Measurements from ENCODE around the gene PITX1.

Gene PITX1

GRCh38 chr5:135054546-135054945 lies 20.5 kb upstream of the PITX1 start:
- TF ChIP-seq POLR2AphosphoS5 (IDR thresholded peaks at IDR 0.05; ENCODE audit: low read depth, low read length) (no peak), PAX5 (IDR thresholded peaks at IDR 0.05; ENCODE audit: insufficient read depth, low read length, severe bottlenecking) (no peak), TAF1 (IDR thresholded peaks at IDR 0.05; ENCODE audit: low read depth, low read length) (no peak), SPI1 (IDR thresholded peaks at IDR 0.05; ENCODE audit: low read depth, low read length) (no peak), POU2F2 (IDR thresholded peaks at IDR 0.05; ENCODE audit: low read depth, low read length) (no peak), POLR2A (IDR thresholded peaks at IDR 0.05; ENCODE audit: low read depth, low read length) (no peak)
- no peak for FAIRE-seq

GRCh38 chr5:135053989-135054388 lies 20.0 kb upstream of the PITX1 start:
- TF ChIP-seq SPI1 (IDR thresholded peaks at IDR 0.05; ENCODE audit: low read depth, low read length) (no peak), POU2F2 (IDR thresholded peaks at IDR 0.05; ENCODE audit: low read depth, low read length) (no peak), TAF1 (IDR thresholded peaks at IDR 0.05; ENCODE audit: low read depth, low read length) (no peak), POLR2AphosphoS5 (IDR thresholded peaks at IDR 0.05; ENCODE audit: low read depth, low read length) (no peak), PAX5 (IDR thresholded peaks at IDR 0.05; ENCODE audit: insufficient read depth, low read length, severe bottlenecking) (no peak), POLR2A (IDR thresholded peaks at IDR 0.05; ENCODE audit: low read depth, low read length) (no peak)
- FAIRE-seq (no peak), DNase-seq (ENCODE audit: insufficient read length, low spot score) (no peak)

More at GRCh38 chr5:135054546-135054945, 20.5 kb upstream of the PITX1 start:
- no peak for DNase-seq (ENCODE audit: insufficient read length, low spot score)

- peak; percentile 82; the same call in 1 of the 2 replicates for TF ChIP-seq POU2F2 (IDR thresholded peaks at IDR 0.05; ENCODE audit: low read depth, low read length)
- peak; percentile 90 for TF ChIP-seq SPI1 (IDR thresholded peaks at IDR 0.05; ENCODE audit: low read depth, low read length)
- no peak for TF ChIP-seq POLR2A (IDR thresholded peaks at IDR 0.05; ENCODE audit: low read depth, low read length)
- DNase-seq (ENCODE audit: insufficient read length, low spot score), result peak; percentile 71
- FAIRE-seq, result peak; percentile 72
Measured at GRCh38 chr5:135053278-135053677, 19.2 kb upstream of the PITX1 start.

GRCh38 chr5:135052511-135053145 lies 18.6 kb upstream of the PITX1 start:
- DNase-seq (ENCODE audit: insufficient read length, low spot score), result no peak
- TF ChIP-seq POLR2A (IDR thresholded peaks at IDR 0.05; ENCODE audit: low read depth, low read length), result no peak
- TF ChIP-seq TAF1 (IDR thresholded peaks at IDR 0.05; ENCODE audit: low read depth, low read length), result no peak
- no peak for TF ChIP-seq SPI1 (IDR thresholded peaks at IDR 0.05; ENCODE audit: low read depth, low read length)
- TF ChIP-seq PAX5 (IDR thresholded peaks at IDR 0.05; ENCODE audit: insufficient read depth, low read length, severe bottlenecking), result no peak
- TF ChIP-seq POLR2AphosphoS5 (IDR thresholded peaks at IDR 0.05; ENCODE audit: low read depth, low read length), result no peak
- TF ChIP-seq POU2F2 (IDR thresholded peaks at IDR 0.05; ENCODE audit: low read depth, low read length), result no peak
- no peak for FAIRE-seq

GRCh38 chr5:135051872-135052271 lies 17.8 kb upstream of the PITX1 start:
- FAIRE-seq (no peak), DNase-seq (ENCODE audit: insufficient read length, low spot score) (no peak)
- TF ChIP-seq PAX5 (IDR thresholded peaks at IDR 0.05; ENCODE audit: insufficient read depth, low read length, severe bottlenecking), result no peak
- no peak for TF ChIP-seq POLR2AphosphoS5 (IDR thresholded peaks at IDR 0.05; ENCODE audit: low read depth, low read length)
- no peak for TF ChIP-seq TAF1 (IDR thresholded peaks at IDR 0.05; ENCODE audit: low read depth, low read length)
- TF ChIP-seq POU2F2 (IDR thresholded peaks at IDR 0.05; ENCODE audit: low read depth, low read length), result no peak
- TF ChIP-seq SPI1 (IDR thresholded peaks at IDR 0.05; ENCODE audit: low read depth, low read length), result no peak
- TF ChIP-seq POLR2A (IDR thresholded peaks at IDR 0.05; ENCODE audit: low read depth, low read length), result no peak

GRCh38 chr5:135051399-135051798 lies 17.4 kb upstream of the PITX1 start:
- TF ChIP-seq SPI1 (IDR thresholded peaks at IDR 0.05; ENCODE audit: low read depth, low read length), result no peak
- TF ChIP-seq POLR2AphosphoS5 (IDR thresholded peaks at IDR 0.05; ENCODE audit: low read depth, low read length), result no peak
- TF ChIP-seq POU2F2 (IDR thresholded peaks at IDR 0.05; ENCODE audit: low read depth, low read length), result no peak
- no peak for TF ChIP-seq PAX5 (IDR thresholded peaks at IDR 0.05; ENCODE audit: insufficient read depth, low read length, severe bottlenecking)
- no peak for TF ChIP-seq POLR2A (IDR thresholded peaks at IDR 0.05; ENCODE audit: low read depth, low read length)
- no peak for TF ChIP-seq TAF1 (IDR thresholded peaks at IDR 0.05; ENCODE audit: low read depth, low read length)
- FAIRE-seq, result no peak
- no peak for DNase-seq (ENCODE audit: insufficient read length, low spot score)

GRCh38 chr5:135050244-135050767 lies 16.3 kb upstream of the PITX1 start:
- FAIRE-seq (no peak), DNase-seq (ENCODE audit: insufficient read length, low spot score) (no peak)
- TF ChIP-seq POLR2A (IDR thresholded peaks at IDR 0.05; ENCODE audit: low read depth, low read length) (no peak), POU2F2 (IDR thresholded peaks at IDR 0.05; ENCODE audit: low read depth, low read length) (no peak), PAX5 (IDR thresholded peaks at IDR 0.05; ENCODE audit: insufficient read depth, low read length, severe bottlenecking) (no peak), POLR2AphosphoS5 (IDR thresholded peaks at IDR 0.05; ENCODE audit: low read depth, low read length) (no peak), TAF1 (IDR thresholded peaks at IDR 0.05; ENCODE audit: low read depth, low read length) (no peak), SPI1 (IDR thresholded peaks at IDR 0.05; ENCODE audit: low read depth, low read length) (no peak)

- no peak for FAIRE-seq
- TF ChIP-seq PAX5 (IDR thresholded peaks at IDR 0.05; ENCODE audit: insufficient read depth, low read length, severe bottlenecking) (no peak), POU2F2 (IDR thresholded peaks at IDR 0.05; ENCODE audit: low read depth, low read length) (no peak), POLR2A (IDR thresholded peaks at IDR 0.05; ENCODE audit: low read depth, low read length) (no peak), POLR2AphosphoS5 (IDR thresholded peaks at IDR 0.05; ENCODE audit: low read depth, low read length) (no peak), TAF1 (IDR thresholded peaks at IDR 0.05; ENCODE audit: low read depth, low read length) (no peak), SPI1 (IDR thresholded peaks at IDR 0.05; ENCODE audit: low read depth, low read length) (no peak)
Measured at GRCh38 chr5:135048930-135049329, 14.9 kb upstream of the PITX1 start.

GRCh38 chr5:135048286-135048685 lies 14.3 kb upstream of the PITX1 start:
- FAIRE-seq, result no peak
- no peak for DNase-seq (ENCODE audit: insufficient read length, low spot score)
- TF ChIP-seq PAX5 (IDR thresholded peaks at IDR 0.05; ENCODE audit: insufficient read depth, low read length, severe bottlenecking) (no peak), SPI1 (IDR thresholded peaks at IDR 0.05; ENCODE audit: low read depth, low read length) (no peak), POLR2AphosphoS5 (IDR thresholded peaks at IDR 0.05; ENCODE audit: low read depth, low read length) (no peak), POU2F2 (IDR thresholded peaks at IDR 0.05; ENCODE audit: low read depth, low read length) (no peak), TAF1 (IDR thresholded peaks at IDR 0.05; ENCODE audit: low read depth, low read length) (no peak), POLR2A (IDR thresholded peaks at IDR 0.05; ENCODE audit: low read depth, low read length) (no peak)

More at GRCh38 chr5:135048930-135049329, 14.9 kb upstream of the PITX1 start:
- DNase-seq (ENCODE audit: insufficient read length, low spot score), result no peak

Measured in GM12891 (cell line).